Brain pericyte (primary cell): ENCODE measurements around the gene RNF223.
"Not testable (repeated sequence)": the region's sequence is repeated elsewhere in the genome, so short reads cannot be mapped to it uniquely, and the experiment has no call there.

Experiments
- DNase-seq: peaks from one replicate; pipeline ENCODE4 v3.0.0-alpha.2; 2012; ENCODE audit warnings: low read depth, low spot score

The RNF223 gene

DNA sequence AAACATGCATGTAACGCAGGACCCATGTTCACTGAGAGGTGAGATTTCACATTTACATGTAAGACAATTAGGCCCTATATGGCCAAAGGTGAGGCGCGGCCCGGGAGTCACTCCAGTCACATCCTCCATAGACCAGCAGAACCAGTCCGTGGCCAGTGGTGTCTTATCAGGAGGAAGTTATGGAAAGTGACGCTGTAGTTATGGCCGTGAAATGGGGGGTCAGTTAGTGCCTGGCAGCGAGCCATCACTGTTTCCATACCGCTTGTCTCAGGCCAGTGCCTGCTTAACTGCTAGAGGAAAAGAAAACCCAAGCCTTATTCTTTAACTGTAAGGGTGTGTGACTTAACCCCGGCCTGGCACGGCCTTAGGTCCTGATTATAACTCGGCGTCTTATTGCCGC is 35.6 kb upstream of the RNF223 start:
- DNase-seq = no peak

- DNase-seq = no peak
Measured at GRCh38 chr1:1106510-1107221, 32.6 kb upstream of the RNF223 start.

DNA sequence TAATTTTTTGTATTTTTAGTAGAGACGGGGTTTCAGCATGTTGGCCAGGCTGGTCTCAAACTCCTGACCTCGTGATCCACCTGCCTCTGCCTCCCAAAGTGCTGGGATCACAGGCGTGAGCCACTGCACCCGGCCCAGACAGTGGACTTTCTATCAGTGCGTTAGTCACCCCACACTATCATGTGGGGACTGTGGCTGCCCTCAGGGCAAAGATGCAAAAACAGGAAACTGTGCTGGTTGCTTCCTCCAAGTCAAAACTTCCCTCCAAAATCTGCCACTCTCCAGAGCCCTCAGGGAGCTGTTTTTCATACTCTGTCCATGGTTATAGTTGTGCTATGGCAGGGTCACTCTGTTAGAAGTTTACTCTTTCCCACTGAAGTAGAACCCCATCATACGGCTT is 30.0 kb upstream of the RNF223 start:
- not testable (repeated sequence) for DNase-seq

- no peak for DNase-seq
Measured at GRCh38 chr1:1101503-1101902, 27.4 kb upstream of the RNF223 start.

GRCh38 chr1:1100296-1100695 is 26.2 kb upstream of the RNF223 start:
- no peak for DNase-seq

- DNase-seq = no peak
Measured at GRCh38 chr1:1099506-1100183, 25.5 kb upstream of the RNF223 start.

GRCh38 chr1:1098681-1099421 is 24.7 kb upstream of the RNF223 start:
- DNase-seq = no peak

DNA sequence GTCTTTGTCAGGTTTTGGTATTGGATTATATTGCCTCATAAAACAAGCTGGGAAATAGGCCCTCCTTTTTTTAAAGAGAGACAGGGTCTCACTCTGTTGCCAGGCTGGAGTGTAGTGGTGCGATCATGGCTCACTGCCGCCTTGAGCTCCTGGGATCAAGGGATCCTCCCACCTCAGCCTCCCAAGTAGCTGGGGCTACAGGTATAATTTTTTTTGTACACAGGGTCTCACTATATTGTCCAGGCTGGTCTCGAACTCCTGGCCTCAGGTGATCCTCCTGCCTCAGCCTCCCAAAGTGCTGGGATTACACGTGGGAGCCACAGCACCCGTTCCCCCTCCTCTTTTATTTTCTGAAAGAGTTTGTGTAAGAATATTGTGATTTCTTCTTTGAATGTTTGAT is 22.0 kb upstream of the RNF223 start:
- not testable (repeated sequence) for DNase-seq

- no peak for DNase-seq
Measured at GRCh38 chr1:1094981-1095380, 20.9 kb upstream of the RNF223 start.

DNA sequence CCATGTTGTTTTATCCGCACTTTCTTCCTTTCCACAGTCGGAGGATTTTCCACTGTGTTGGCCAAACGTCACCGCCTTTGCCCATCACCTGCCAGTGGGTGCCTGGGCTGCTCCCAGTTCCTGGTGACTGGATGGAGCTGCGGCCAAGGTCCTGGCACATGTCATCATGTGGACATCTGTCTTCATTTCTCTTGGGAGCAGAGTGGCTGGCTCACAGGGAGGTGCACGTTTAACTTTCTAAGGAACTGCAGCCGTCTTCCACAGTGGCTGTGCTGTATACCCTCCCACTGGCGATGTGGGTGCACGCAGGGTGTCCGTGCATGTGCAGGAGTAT is 19.5 kb upstream of the RNF223 start:
- no peak for DNase-seq

DNA sequence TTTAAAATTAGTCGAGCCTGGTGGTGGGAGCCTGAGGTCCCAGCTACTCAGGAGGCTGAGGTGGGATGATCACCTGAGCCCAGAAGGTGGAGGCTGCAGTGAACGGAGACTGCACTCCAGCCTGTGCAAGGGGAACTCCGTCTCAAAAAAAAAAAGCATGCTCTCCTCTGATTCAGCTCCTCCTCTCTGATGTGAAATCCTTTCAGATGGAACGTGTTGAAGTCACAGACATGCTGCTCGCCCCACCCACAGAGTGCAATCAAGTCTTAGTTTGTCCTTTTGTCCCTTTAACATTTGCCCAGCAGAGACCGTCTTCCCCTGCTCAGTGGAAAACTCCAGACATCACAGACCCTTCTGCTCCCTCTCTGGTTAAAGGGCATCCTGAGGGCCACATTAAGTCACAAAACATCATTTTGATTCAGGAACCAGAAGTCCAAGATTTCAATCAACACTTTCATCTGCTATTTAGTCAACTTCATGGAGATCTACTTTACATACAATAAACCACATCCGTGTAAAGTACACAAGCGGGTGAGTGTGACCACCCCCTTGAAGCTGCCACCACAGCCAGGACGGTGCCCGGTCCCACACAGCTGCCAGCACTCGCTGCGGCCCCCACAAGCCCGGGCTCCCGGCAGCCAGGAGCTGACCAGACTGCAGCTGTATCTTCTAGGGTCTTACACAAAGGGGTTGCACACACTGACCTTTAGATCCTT is 18.9 kb upstream of the RNF223 start:
- DNase-seq = no peak

DNA sequence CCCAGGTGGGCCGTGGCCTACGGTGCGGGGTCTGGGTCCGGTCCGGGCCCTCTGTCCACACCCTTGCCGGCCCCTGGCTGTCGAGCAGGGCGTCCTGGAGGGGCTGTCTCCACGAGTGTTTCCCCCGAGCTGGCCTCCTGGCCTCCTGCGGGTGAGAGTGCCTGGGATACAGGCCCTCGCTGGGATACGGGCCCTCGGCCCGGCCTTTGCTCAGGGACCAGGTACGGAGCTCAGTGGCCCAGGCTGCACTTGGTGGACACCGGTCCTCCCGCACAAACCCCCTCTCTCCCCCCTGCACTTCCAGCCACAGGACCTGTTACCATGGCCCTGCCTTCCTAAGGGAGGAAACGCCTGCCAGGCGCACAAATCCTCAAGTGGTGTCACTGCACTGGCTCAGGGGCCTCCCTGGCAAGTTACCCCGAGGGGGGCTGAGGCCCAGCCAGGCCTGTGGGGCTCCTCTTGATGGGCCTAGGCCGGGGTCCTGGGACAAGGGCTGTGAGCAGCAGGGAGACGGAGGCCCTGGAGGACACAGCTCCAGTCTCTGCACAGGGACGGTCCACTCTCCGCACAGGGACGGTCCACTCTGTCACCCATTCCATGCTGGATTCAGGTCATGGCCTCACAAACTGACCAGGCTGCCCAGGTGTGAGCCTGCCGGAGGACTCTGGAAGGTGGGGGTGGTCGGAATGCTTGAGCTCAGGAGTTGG is 18.2 kb upstream of the RNF223 start:
- no peak for DNase-seq

- DNase-seq = no peak
Measured at GRCh38 chr1:1091344-1092148, 17.4 kb upstream of the RNF223 start.

- no peak for DNase-seq
Measured at GRCh38 chr1:1090424-1091343, 16.6 kb upstream of the RNF223 start.

DNA sequence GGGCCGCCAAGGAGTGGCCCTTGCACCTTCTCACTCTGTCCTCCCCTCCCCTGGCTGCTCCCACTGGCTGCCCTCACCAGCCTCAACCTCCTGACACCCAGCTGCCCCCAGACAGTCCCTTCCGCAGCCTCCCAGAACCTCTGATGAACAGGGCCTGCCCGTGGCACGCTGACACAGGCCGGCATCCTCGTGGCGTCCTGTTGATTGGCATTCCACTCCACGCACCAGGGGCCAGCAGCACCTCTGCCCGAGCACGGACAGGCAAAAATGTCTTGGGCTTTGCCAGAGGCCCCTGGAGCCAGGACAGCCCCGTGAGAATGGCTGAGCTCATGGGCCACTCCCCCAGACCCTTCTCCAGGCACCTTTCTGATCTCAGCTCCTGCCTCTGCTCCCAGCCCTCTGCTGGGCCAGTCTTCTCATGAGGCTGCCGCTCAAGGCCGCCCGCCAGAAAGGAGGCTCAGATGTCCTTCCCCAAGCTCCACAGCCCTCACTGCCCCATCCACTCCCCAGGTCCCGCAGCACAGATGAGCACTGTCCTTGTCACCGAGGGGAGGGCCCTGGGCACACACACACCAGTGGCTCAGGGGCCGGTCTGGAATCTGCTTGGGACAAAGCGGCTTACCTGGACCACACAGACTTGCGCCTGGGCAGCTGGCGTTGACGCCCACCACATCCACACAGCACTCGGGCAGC is 15.8 kb upstream of the RNF223 start:
- no peak for DNase-seq

DNA sequence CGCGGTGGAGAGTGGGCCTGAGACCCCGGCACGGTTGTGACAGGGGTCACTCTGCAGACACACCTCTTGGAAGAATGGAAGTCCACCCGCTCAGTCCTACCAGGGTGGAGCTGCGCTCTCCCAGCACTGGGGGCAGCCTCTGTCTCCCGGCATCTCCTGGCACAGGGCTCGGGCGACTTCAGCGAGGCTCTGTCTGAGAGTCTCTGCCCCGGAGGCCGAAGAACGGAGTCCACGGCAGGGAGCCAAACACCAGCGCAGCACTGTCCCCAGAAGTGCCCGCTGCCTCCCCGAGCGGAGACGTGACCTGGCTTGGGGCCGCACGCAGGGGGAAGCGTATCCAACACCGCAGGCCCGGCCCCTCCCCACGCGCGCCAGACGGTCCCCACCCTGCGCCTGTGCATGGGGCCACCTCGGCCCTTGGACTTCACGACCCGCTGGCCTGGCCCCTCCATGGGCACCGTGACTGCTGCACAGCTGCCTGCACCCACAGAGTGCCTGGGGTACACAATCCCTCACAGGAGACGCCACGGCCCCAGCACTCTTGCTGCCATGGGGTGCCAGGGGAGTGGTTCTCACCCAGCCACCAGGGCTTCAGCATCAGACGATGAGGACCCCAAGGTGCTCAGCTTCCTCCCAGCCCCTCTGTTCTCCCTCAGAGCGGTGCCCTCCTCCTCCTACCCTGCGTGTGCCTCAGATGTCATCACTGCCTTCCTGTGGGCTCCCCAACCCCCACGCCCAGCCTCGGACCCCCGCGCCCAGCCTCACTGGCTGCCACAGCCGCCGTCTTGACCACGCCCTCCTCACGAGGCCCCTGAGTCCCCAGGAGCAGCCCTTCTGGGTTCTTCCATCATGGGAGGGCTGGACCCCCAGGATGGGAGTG is 14.9 kb upstream of the RNF223 start:
- no peak for DNase-seq

DNA sequence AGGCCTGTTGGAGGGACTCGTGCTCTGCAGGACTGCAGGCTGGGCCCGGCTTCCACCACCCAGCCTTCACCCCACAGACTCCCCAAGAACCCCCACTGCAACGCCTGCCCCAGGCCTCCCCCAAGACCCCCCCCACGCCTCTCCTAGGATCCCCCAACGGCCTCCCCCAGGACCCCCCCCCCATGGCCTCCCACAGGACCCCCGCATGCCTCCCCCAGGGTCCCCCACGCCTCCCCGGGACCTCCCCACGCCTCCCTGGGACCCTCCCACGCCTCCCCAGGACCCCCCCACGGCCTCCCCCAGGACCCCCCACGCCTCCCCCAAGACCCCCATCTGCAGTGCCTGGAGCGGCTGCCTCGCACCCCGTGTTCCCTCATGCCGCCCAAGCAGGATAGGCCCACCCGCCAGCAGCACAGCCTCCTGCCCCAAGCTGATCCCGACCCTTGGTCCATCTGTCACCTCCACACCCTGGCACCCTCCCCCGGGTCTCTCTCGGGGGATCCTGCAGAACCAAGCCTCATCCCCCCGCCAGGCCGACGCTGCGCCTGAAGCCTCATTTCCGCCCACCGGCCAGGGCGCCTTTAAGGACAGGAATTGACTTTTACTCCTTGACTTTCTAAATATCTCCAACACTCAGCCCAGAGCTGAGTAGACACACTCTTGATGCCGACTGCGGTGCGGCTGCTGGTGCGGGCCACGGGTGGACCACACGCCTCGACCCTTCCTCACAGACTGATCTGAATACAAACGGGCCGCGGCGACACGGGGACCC is 14.1 kb upstream of the RNF223 start:
- no peak for DNase-seq
